GM12864 (cell line): Measurements from ENCODE around the gene P2RY13.

Source experiments
- DNase-seq: peaks from one replicate; pipeline ENCODE4 v3.0.0-alpha.2; 2011; ENCODE audit warnings: low read depth
- H3K4me3 ChIP-seq: 2 replicates; pipeline ENCODE4 v1.5.1; 2011; ENCODE audit warnings: mild to moderate bottlenecking, low read depth, low read length, control low read depth
- CTCF ChIP-seq: IDR thresholded peaks from 2 replicates; pipeline ENCODE4 v1.5.1; 2011; ENCODE audit warnings: low read depth, mild to moderate bottlenecking, moderate library complexity, low read length, control low read depth, inconsistent platforms; ENCODE audit errors: missing control alignments

P2RY13 gene

GRCh38 chr3:151362751-151363174, 33.4 kb upstream of the P2RY13 start:
- no peak overlapping the region for H3K4me3 ChIP-seq
- DNase-seq, result no peak
- no peak for TF ChIP-seq CTCF

GRCh38 chr3:151357463-151357850, 28.1 kb upstream of the P2RY13 start:
- TF ChIP-seq CTCF, result no peak
- no peak overlapping the region for H3K4me3 ChIP-seq
- DNase-seq, result no peak

GRCh38 chr3:151356794-151357462, 27.6 kb upstream of the P2RY13 start:
- DNase-seq, result no peak
- TF ChIP-seq CTCF, result no peak
- H3K4me3 ChIP-seq, result no peak overlapping the region

- DNase-seq, result no peak
- no peak for TF ChIP-seq CTCF
Measured at GRCh38 chr3:151351648-151352047, 22.3 kb upstream of the P2RY13 start.

GRCh38 chr3:151351219-151351618, 21.9 kb upstream of the P2RY13 start:
- no peak overlapping the region for H3K4me3 ChIP-seq
- no peak for TF ChIP-seq CTCF
- DNase-seq, result peak; percentile 22

More at GRCh38 chr3:151351648-151352047, 22.3 kb upstream of the P2RY13 start:
- no peak overlapping the region for H3K4me3 ChIP-seq

DNA sequence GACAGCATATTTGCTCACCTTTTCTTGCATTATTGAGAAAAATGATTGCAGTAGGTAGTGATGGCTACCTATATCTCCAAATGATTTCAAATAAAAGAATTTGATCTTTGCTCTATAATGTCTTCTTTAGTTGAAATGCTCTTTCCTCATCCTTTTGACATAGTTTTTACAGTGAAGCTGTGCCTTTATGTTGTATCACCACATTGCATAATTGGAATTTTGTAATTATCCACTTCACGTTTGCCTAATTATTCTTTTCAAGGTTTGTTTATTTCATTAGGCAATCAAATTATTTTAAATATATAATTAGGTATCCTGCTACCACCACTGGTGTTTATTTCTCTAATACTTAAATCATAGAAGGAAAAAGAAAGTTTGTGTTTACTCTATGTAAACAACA, 21.3 kb upstream of the P2RY13 start:
- TF ChIP-seq CTCF, result no peak
- DNase-seq, result no peak
- no peak overlapping the region for H3K4me3 ChIP-seq

- TF ChIP-seq CTCF, result no peak
- H3K4me3 ChIP-seq, result no peak overlapping the region
- no peak for DNase-seq
Measured at GRCh38 chr3:151347432-151347831, 18.1 kb upstream of the P2RY13 start.
